Activated effector memory CD4-positive, alpha-beta T cell treated with anti-CD3 and anti-CD28 coated beads, Interleukin-2, amount 50 U/mL, for 16 hours (primary cell): Measurements from ENCODE around the gene ZDHHC23.

ENCODE experiments used
- DNase-seq: peaks from one replicate; pipeline ENCODE4 v3.0.0-alpha.2; 2020

Gene ZDHHC23

GRCh38 chr3:113947372-113948014 lies at the start of gene ZDHHC23:
ZDHHC23 (plus strand) TSS chr3:113948013; CDS start chr3:113948803, 790 bp downstream.
- DNase-seq = peak; percentile 90

DNA sequence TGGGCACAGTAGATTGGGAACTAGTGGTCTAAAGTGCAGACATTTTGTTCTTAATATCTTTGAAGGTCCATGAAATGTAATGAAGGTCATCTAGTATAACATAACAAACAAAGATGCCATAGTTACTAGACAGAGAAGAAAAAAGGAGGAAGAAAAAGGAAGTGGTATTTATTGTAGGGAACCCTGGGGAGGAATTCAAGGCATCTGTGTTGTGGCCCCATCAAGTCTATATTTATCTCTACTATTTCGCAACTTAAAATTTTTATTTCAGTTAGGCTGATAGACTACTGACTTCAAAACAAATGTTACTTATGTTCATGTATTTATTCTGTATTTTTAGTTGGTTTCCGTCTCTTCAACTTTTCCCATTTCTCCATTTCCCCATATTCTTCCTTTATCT lies 48.9 kb upstream of the ZDHHC23 start:
- no peak for DNase-seq

DNA sequence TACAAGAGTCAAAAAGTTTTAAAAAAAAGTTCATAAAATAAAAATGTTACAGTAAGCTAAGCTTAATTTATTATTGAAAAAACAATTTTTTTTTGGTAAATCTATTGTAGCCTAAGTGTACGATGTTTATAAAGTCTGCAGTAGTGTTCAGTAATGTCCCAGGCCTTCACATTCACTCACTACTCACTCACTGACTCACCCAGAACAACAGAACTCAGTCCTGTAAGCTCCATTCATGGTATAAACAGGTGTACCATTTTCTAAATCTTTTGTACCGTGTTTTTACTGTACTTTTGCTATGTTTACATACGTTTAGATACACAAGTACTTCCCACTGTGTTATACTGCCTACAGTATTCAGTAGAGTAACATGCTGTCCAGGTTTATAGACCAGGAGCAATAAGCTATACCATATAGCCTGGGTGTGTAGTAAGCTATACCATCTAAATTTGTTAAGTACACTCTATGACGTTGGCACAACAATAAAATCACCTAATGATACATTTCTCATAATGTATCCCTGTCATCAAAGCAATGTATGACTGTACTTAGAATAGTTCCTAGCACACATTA lies 41.2 kb upstream of the ZDHHC23 start:
- no peak for DNase-seq

DNA sequence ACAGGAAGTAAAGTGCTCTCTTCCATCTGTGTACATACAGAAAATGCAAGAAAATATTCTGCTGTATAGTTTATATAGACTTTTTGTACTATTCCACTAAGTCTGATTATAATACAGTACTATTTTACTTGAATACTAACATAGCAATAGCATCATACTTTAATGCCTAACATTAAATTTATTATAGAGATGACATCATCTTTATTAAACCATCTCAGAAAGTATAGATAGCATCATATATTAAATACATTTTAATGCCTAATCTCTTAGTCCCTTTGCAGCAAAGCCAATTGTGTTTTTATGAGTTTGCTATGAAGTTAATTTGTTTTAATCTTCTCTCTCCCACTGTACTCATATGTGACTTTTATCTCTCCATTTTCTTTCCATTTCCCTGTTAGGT lies 39.7 kb upstream of the ZDHHC23 start:
- no peak for DNase-seq

DNA sequence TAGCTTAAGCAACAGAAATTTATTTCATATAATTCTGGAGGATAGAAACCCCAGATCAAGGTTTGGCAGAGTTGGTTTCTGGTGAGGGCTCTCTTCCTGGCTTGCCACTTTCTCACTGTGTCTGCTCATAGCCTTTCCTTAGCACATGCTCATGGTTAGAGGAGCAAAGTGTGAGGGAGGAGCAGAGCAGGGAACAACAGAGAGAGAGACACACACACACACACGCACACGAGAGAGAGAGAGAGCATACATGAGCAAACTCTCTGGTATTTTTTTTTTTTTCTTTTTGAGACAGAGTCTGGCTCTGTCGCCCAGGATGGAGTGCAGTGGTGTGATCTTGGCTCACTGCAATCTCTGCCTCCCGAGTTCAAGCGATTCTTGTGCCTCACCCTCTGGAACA lies 36.8 kb upstream of the ZDHHC23 start:
- DNase-seq = no peak

DNA sequence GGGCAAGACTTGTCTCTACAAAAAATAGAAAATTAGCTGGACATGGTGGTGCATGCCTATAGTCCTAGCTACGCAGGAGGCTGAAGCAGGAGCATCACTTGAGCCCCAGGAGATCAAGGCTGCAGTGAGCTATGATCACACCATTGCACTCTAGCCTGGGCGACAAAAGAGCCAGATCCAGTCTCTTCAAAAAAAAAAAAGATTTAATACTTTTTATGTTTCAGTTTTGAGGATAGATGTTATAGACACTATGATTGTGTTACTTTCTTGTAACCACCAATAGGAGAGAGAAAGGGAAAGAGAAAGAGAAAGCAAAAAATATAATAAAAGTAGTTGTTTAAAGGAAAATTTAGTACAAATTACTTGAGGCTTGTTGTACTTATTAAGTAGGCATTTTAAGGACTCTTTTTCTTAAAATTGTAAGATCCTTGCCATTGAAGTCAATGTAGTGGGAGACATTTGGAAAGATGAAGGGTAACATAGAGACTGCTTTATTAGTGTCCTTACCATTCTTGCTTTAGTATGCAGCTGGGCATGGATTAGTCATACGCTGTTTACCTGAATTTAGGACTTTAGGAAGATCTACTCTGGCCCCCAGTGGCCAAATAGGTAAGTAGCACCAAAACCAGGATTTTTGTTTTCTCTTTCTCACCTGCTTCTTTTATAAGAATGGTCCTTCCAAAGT lies 35.1 kb upstream of the ZDHHC23 start:
- no peak for DNase-seq

- no peak for DNase-seq
Observed at GRCh38 chr3:113914646-113915045, 33.2 kb upstream of the ZDHHC23 start.

- DNase-seq = no peak
Observed at GRCh38 chr3:113927556-113927955, 20.3 kb upstream of the ZDHHC23 start.

DNA sequence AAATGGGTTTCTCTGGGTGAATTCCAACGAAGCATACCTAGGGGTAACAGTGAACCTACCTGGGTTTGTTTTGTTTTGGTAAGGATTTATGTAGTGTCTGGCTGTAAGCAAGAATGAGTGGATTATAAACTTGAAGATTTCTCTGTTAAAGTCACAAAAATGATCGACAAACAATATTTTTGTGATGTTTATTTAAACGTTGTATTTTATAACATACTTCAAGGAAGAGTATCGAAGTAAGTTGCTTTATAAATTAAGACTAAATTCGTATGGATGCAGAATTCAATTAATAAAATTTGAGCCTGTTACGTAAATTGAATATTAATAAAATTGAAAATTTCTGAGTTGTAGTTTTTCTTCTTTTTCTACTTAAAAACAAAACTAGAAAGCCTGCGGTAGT lies 982 bp upstream of the ZDHHC23 start:
- no peak for DNase-seq

GRCh38 chr3:113948015-113948917 lies 453 bp downstream of the ZDHHC23 start:
- peak; percentile 73 for DNase-seq

- no peak for DNase-seq
Observed at GRCh38 chr3:113952921-113953320, 5.1 kb downstream of the ZDHHC23 start.

- no peak for DNase-seq
Observed at GRCh38 chr3:113953677-113954076, 5.9 kb downstream of the ZDHHC23 start.

DNA sequence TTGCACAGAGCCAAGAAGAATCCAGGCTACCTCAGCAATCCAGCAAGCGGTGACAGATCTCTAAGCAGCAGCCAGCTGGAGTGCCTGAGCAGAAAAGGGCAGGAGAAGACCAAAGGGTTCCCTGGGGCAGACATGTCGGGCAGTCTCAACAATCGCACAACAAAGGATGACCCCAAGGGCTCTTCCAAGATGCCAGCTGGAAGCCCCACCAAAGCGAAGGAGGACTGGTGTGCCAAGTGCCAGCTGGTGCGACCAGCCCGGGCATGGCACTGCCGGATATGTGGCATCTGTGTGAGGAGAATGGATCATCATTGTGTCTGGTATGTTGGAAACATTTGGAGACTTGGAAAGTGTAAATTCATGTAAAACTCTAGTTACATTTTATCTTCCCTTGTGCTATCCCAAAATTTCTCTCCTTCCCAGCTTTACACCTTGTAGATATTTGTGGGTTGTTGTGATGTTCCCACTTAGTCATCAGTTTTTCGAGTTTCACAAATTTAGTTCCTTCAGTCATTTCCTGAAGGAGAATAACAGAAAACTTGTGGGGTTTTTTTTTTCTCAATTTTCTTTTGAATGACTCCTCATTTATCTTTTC lies 6.4 kb downstream of the ZDHHC23 start:
- no peak for DNase-seq

GRCh38 chr3:113963879-113964278 lies 16.1 kb downstream of the ZDHHC23 start:
- no peak for DNase-seq

- DNase-seq = no peak
Observed at GRCh38 chr3:113966172-113966571, 18.4 kb downstream of the ZDHHC23 start.

GRCh38 chr3:113968986-113969385 lies 21.2 kb downstream of the ZDHHC23 start:
- no peak for DNase-seq

DNA sequence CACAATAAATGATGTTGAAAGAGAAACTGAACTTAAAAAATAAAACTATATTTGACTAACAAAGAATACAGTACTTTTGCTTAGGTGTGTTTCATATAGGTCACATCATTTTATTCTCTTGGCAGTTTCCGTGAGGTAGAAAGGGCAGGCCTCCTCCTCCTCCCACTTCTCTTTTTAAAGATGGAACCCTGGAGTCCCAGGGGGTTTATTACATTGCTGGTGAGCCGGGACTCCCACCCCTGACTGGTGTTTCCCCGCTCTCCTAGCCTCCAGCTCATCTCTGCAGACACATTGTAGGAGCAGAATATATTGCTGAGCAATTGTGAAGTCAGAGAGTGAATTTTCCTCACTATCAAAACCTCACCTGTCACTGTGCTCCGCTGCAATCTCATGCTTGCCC lies 30.0 kb downstream of the ZDHHC23 start:
- DNase-seq = no peak

DNA sequence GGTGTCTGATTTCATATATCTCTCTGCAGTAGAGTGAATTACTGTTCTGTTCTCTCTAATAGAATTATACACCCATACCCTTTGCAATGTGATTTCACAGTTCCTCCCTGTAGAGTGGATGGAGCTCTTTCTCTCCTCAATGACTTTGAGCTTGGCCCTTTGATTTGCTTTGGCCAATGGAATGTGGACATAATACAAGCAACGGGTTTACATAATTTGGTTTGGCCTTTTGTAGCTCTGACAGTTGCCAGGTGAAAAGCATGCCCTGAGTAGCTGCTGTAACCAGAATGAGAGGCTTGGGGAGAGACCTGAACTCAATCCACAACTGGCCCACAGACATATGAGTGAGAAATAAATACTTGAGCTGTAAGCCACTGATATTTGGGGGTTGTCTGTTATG lies 32.1 kb downstream of the ZDHHC23 start:
- DNase-seq = no peak

GRCh38 chr3:113981803-113982202 lies 34.0 kb downstream of the ZDHHC23 start:
- no peak for DNase-seq

DNA sequence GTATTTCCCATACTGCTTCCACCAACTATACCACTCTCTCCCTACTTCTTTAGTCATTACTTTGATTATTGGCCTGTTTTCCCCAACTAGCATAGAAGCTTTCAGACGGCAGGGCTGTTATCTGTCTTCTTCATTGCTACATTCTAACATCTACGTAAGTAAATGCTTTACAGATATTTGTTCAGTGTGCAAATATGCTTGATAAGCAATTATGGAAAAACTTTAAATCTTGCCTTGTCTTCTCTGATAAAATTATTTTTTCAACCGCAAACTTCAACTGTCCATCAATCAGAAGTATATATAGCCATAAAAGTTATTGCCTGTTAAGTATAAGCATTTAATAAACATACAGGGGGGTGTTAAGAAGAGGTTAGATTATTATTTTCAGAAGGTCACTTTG lies 35.7 kb downstream of the ZDHHC23 start:
- no peak for DNase-seq

DNA sequence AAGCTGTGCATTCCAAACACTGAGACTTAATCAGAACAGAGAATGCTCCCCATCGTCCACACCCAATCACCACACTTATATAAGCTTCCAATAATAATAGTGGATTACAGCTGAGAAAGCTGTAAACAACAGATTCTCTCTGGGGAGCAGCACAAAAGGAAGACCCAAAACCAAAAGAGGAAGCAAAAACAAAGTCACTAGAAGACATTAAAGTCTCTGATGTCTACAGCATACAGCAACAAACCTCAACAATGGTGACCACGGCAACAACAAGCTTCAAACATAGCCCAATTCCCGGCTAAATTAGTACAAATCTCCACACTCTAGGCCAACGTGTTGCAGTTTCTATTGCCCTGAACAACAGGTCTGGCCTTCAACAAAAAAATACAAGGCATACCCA lies 37.7 kb downstream of the ZDHHC23 start:
- DNase-seq = no peak

DNA sequence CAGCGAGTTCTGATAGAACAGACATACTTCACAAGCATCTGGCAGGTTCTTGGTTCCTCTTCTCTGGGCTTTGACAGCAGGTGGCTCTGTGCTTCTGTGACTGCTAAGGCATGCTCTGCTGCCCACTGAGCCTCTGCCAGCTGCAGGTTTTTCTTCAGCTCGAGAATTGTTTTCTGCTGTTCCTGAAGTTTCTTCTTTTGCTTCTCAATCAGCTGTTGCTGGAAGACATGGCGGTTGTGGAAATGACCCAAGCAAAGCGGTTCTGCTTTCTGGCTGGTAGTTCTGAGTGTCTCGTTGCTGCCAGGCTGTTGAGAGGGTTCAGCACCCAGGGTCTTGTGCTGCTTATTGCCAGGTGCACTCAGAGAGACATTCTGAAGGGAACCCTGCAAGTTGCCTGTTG lies 57.7 kb downstream of the ZDHHC23 start:
- DNase-seq = no peak
